Osteocyte (in vitro differentiated cells): Measurements from ENCODE around the gene MAPK1. TPM values are rescaled to one million over a fixed set of nuclear protein-coding genes. Genes with fewer than 3 reads are reported as not detected.
"Not testable (repeated sequence)": the region's sequence is repeated elsewhere in the genome, so short reads cannot be mapped to it uniquely, and the experiment has no call there.

Experiments used
- DNase-seq: peaks from one replicate; pipeline ENCODE4 v3.0.0; 2021; ENCODE audit warnings: mixed read lengths; ENCODE audit not compliant: unreplicated experiment; ENCODE audit errors: extremely low spot score
- H3K27ac Mint-ChIP-seq: one replicate; pipeline ENCODE4 v1.8.0; 2021; ENCODE audit warnings: mild to moderate bottlenecking, mixed read lengths; ENCODE audit not compliant: unreplicated experiment
- H3K27me3 Mint-ChIP-seq: one replicate; pipeline ENCODE4 v1.8.0; 2021; ENCODE audit warnings: mixed read lengths; ENCODE audit not compliant: unreplicated experiment
- H3K36me3 Mint-ChIP-seq: one replicate; pipeline ENCODE4 v1.8.0; 2021; ENCODE audit warnings: mixed read lengths; ENCODE audit not compliant: unreplicated experiment
- H3K4me1 Mint-ChIP-seq: one replicate; pipeline ENCODE4 v1.8.0; 2021; ENCODE audit warnings: mixed read lengths; ENCODE audit not compliant: unreplicated experiment
- H3K4me3 Mint-ChIP-seq: one replicate; pipeline ENCODE4 v1.8.0; 2021; ENCODE audit warnings: mild to moderate bottlenecking, moderate library complexity, mixed read lengths; ENCODE audit not compliant: unreplicated experiment
- H3K9me3 Mint-ChIP-seq: one replicate; pipeline ENCODE4 v1.8.0; 2021; ENCODE audit warnings: mixed read lengths; ENCODE audit not compliant: unreplicated experiment
- total RNA-seq: library from RNA; stranded (reverse); gene quantifications from 2 replicates; pipeline ENCODE4 v1.2.1, GENCODE V29; 2021
- TF ChIP-seq, protein P1 (sequence below): fragments of 200-600 bp; sonication (generic); IDR thresholded peaks from 2 replicates; pipeline ENCODE4 v1.5.0; 2021; ENCODE audit warnings: antibody characterized with exemption, mild to moderate bottlenecking, moderate library complexity

Gene MAPK1
- total RNA-seq, 1 donor from 2014 or later, result 159 TPM

DNA sequence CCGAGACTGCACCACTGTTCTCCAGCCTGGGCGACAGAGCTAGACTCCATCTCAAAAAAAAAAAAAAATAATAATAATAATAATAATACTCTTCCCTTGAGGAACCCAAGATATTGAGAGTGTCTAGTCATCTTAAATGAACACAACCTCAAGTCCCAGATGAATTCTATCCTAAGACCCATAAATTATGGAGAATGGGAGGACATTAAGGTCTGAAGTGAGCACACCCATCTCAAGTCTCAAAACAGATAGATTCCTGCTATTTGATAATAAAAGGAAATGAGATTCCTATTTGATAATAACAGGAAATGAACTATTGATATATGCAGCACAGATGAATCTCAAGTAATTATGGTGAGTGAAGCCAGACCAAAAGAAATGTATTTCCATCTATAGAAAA is 51.5 kb downstream of the MAPK1 start:
- Mint-ChIP-seq H3K9me3 (no peaks in the 10 kb centered on the region), H3K27me3 (no peaks in the 10 kb centered on the region), H3K36me3 (peaks cover under 1% of the 10 kb centered on the region), H3K4me3 (no peak overlapping the region), H3K4me1 (peaks cover 35% of the 10 kb centered on the region), H3K27ac (peak overlapping the region; percentile 98)
- TF ChIP-seq, protein P1, sequence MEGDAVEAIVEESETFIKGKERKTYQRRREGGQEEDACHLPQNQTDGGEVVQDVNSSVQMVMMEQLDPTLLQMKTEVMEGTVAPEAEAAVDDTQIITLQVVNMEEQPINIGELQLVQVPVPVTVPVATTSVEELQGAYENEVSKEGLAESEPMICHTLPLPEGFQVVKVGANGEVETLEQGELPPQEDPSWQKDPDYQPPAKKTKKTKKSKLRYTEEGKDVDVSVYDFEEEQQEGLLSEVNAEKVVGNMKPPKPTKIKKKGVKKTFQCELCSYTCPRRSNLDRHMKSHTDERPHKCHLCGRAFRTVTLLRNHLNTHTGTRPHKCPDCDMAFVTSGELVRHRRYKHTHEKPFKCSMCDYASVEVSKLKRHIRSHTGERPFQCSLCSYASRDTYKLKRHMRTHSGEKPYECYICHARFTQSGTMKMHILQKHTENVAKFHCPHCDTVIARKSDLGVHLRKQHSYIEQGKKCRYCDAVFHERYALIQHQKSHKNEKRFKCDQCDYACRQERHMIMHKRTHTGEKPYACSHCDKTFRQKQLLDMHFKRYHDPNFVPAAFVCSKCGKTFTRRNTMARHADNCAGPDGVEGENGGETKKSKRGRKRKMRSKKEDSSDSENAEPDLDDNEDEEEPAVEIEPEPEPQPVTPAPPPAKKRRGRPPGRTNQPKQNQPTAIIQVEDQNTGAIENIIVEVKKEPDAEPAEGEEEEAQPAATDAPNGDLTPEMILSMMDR, result no peak
- no peak for DNase-seq

DNA sequence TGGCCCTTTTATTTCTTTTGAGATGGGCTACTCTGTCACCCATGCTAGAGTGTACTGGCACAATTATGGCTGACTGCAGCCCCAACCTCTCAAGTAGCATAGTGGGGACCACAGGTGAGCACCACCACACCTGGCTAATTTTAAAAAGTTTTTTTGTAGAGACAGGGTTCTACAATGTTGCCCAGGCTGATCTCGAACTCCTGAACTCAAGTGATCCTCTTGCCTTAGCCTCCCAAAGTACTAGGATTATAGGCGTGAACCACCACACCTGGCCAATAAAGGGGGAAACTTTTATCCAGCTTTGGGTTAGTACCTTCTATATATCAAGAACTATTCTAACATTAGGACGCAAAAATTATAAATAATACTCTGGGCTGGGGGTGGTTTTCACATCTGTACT is 52.1 kb downstream of the MAPK1 start:
- DNase-seq, result no peak
- Mint-ChIP-seq H3K27me3 (no peaks in the 10 kb centered on the region), H3K27ac (peak overlapping the region; percentile 50), H3K4me1 (peaks cover 35% of the 10 kb centered on the region), H3K36me3 (peaks cover 2% of the 10 kb centered on the region), H3K4me3 (no peak overlapping the region), H3K9me3 (no peaks in the 10 kb centered on the region)
- TF ChIP-seq, protein P1, result no peak

DNA sequence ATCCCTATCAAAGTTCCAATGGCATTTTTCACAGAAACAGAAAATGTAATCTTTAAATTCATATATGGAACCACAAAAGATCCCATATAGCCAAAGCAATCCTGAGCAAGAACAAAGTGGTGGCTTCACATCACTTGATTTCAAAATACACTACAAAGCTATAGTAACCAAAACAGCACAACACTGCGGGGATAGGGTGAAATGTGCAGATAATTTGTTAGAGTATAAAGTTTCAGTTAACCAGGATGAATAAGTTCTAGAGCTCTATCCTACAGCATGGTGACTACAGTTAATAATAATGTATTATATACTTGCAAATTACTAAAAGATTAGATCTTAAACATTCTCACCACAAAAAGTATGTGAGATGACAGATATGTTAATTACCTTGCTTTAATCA is 55.5 kb downstream of the MAPK1 start:
- H3K36me3 Mint-ChIP-seq, result peaks cover 6% of the 10 kb centered on the region
- H3K4me1 Mint-ChIP-seq, result peaks cover 22% of the 10 kb centered on the region
- H3K4me3 Mint-ChIP-seq, result no peak overlapping the region

DNA sequence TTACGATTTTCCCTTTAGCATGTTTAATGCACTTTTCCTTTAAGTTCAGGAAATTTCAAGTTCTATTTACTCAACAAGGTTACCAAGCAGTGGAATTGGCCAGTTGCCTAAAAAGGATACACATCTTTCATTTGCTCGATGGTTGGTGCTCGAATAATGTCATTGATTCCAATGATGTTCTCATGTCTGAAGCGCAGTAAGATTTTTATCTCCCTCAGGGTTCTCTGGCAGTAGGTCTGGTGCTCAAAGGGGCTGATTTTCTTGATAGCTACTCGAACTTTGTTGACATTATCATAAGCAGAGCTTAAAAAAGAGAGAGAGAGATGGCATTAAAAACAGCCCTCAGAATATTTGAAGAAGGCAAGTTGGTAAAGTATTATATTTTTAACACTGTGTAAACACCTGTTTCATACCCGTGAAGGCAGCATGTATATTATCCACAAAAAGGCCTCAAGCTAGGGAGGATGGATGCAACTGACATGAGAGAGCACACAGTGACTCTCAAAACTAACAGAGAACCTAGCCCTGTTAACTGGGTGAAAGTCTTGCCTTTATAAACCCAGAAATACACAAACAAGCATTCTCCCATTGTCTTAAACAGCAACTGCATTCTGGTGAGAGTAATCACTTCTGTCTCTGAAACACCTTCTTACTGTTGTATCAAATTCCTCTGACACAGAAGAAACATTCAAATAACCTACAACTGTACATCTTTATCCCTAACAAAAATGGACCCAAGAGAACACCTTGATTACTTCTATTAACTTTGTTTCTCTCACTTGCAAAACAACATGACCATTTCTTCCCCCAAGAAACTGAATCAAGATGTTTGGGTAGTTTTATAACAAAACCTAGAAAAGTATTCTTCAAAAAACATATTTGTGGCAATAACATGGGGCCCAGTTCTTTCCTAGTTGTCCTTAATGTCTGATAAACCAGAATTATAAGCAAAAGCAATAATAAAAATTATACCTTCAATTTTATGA is 59.6 kb downstream of the MAPK1 start:
- Mint-ChIP-seq H3K9me3 (no peaks in the 10 kb centered on the region), H3K4me3 (no peak overlapping the region), H3K4me1 (peaks cover 11% of the 10 kb centered on the region), H3K36me3 (peaks cover 35% of the 10 kb centered on the region), H3K27ac (peak overlapping the region; percentile 56), H3K27me3 (no peaks in the 10 kb centered on the region)
- DNase-seq, result no peak
- TF ChIP-seq, protein P1, result no peak

More for the DNA sequence above, 55.5 kb downstream of the MAPK1 start:
- no peaks in the 10 kb centered on the region for H3K27me3 Mint-ChIP-seq
- no peaks in the 10 kb centered on the region for H3K9me3 Mint-ChIP-seq
- no peak overlapping the region for H3K27ac Mint-ChIP-seq
- no peak for DNase-seq
- TF ChIP-seq, protein P1, result no peak

DNA sequence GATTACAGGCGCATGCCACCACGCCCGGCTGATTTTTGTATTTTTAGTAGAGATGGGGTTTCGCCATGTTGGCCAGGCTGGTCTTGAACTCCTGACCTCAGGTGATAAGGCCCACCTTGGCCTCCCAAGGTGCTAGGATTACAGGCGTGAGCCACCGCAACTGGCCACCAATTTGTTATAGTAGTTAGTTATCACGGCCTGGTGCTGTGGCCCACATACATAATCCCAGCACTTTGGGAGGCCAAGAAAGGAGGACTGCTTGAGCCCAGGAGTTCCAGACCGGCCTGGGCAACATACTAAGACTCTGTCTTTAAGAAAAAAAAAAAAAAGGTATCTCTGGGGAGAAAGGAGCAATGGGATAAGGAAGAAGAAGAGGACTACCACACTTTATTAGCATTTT is 62.1 kb downstream of the MAPK1 start:
- H3K4me1 Mint-ChIP-seq, result peaks cover 11% of the 10 kb centered on the region
- not testable (repeated sequence) for H3K27ac Mint-ChIP-seq, DNase-seq, H3K4me3 Mint-ChIP-seq, H3K27me3 Mint-ChIP-seq, H3K9me3 Mint-ChIP-seq
- H3K36me3 Mint-ChIP-seq, result peaks cover 49% of the 10 kb centered on the region
